BLaER1 (cell line): ENCODE results near the gene MED1.
"Not testable (repeated sequence)": the region's sequence is repeated elsewhere in the genome, so short reads cannot be mapped to it uniquely, and the experiment has no call there.

Experiments
- H3K27ac ChIP-seq: shearing (Covaris generic); formaldehyde crosslinking; 2 replicates; pipeline ENCODE4 v1.8.1; 2022
- H3K27me3 ChIP-seq: shearing (Covaris generic); formaldehyde crosslinking; 2 replicates; pipeline ENCODE4 v1.8.1; 2022
- H3K36me3 ChIP-seq: shearing (Covaris generic); formaldehyde crosslinking; 2 replicates; pipeline ENCODE4 v1.8.1; 2022
- H3K4me1 ChIP-seq: shearing (Covaris generic); formaldehyde crosslinking; 2 replicates; pipeline ENCODE4 v1.8.1; 2022
- H3K4me2 ChIP-seq: shearing (Covaris generic); formaldehyde crosslinking; 2 replicates; pipeline ENCODE4 v1.8.1; 2022
- H3K4me3 ChIP-seq: shearing (Covaris generic); formaldehyde crosslinking; 2 replicates; pipeline ENCODE4 v1.8.1; 2022
- H3K9ac ChIP-seq: shearing (Covaris generic); formaldehyde crosslinking; 2 replicates; pipeline ENCODE4 v1.8.1; 2022
- H3K9me3 ChIP-seq: shearing (Covaris generic); formaldehyde crosslinking; 2 replicates; pipeline ENCODE4 v1.8.1; 2022
- H4K20me1 ChIP-seq: shearing (Covaris generic); formaldehyde crosslinking; 2 replicates; pipeline ENCODE4 v1.8.1; 2022
- Cebpa-rat ChIP-seq: shearing (Covaris generic); IDR thresholded peaks from 2 replicates; pipeline ENCODE4 v1.8.1; 2022

Gene MED1

GRCh38 chr17:39462631-39463375 lies 11.7 kb upstream of the MED1 start:
- H3K9ac ChIP-seq, result peak overlapping the region; percentile 97
- peak overlapping the region; percentile 97 for H3K27ac ChIP-seq
- peaks cover 21% of the 10 kb centered on the region for H3K36me3 ChIP-seq
- H3K4me2 ChIP-seq, result peak overlapping the region; percentile 94
- no peaks in the 10 kb centered on the region for H3K9me3 ChIP-seq
- no peak for TF ChIP-seq Cebpa-rat
- H3K4me3 ChIP-seq, result peak overlapping the region; percentile 79
- peaks cover 60% of the 10 kb centered on the region for H4K20me1 ChIP-seq
- H3K4me1 ChIP-seq, result peaks cover 29% of the 10 kb centered on the region
- H3K27me3 ChIP-seq, result no peaks in the 10 kb centered on the region

- Histone ChIP-seq H3K4me3 (peak overlapping the region; percentile 79), H3K4me1 (peaks cover 29% of the 10 kb centered on the region), H4K20me1 (peaks cover 52% of the 10 kb centered on the region), H3K9ac (peak overlapping the region; percentile 97), H3K9me3 (no peaks in the 10 kb centered on the region), H3K36me3 (peaks cover 13% of the 10 kb centered on the region), H3K27me3 (no peaks in the 10 kb centered on the region), H3K4me2 (peak overlapping the region; percentile 94), H3K27ac (peak overlapping the region; percentile 97)
- no peak for TF ChIP-seq Cebpa-rat
Observed at GRCh38 chr17:39461926-39462569, 11.0 kb upstream of the MED1 start.

GRCh38 chr17:39461113-39461925 lies 10.3 kb upstream of the MED1 start, which contains the start of gene CDK12:
TSS of gene CDK12 (plus strand) at chr17:39461486. CDS start at chr17:39462072, 586 bp downstream.
- TF ChIP-seq Cebpa-rat, result no peak
- Histone ChIP-seq H4K20me1 (peaks cover 45% of the 10 kb centered on the region), H3K4me2 (peak within 1 kb of the TSS; percentile 94), H3K9me3 (no peaks in the 10 kb centered on the region), H3K27ac (peak within 1 kb of the TSS; percentile 97), H3K4me1 (peaks cover 29% of the 10 kb centered on the region), H3K4me3 (peak within 1 kb of the TSS; percentile 79), H3K9ac (peak within 1 kb of the TSS; percentile 97), H3K27me3 (no peaks in the 10 kb centered on the region), H3K36me3 (peaks cover 7% of the 10 kb centered on the region)

GRCh38 chr17:39455919-39456318 lies 4.9 kb upstream of the MED1 start:
- H3K4me1 ChIP-seq, result peaks cover 15% of the 10 kb centered on the region
- no peak for TF ChIP-seq Cebpa-rat
- H3K27me3 ChIP-seq, result no peaks in the 10 kb centered on the region
- no peak overlapping the region for H3K4me2 ChIP-seq
- H3K9me3 ChIP-seq, result no peaks in the 10 kb centered on the region
- no peaks in the 10 kb centered on the region for H4K20me1 ChIP-seq
- H3K36me3 ChIP-seq, result no peaks in the 10 kb centered on the region
- H3K27ac ChIP-seq, result no peak overlapping the region
- H3K4me3 ChIP-seq, result no peak overlapping the region
- no peak overlapping the region for H3K9ac ChIP-seq

GRCh38 chr17:39450051-39450450 lies 1.0 kb downstream of the MED1 start:
- Histone ChIP-seq H4K20me1 (peaks cover 48% of the 10 kb centered on the region), H3K27ac (no peak overlapping the region), H3K9ac (peak overlapping the region; percentile 95), H3K9me3 (no peaks in the 10 kb centered on the region), H3K4me1 (peaks cover 33% of the 10 kb centered on the region), H3K4me2 (peak overlapping the region; percentile 89), H3K36me3 (peaks cover 40% of the 10 kb centered on the region), H3K27me3 (no peaks in the 10 kb centered on the region), H3K4me3 (peak overlapping the region; percentile 79)
- no peak for TF ChIP-seq Cebpa-rat

- Histone ChIP-seq H3K4me1 (peaks cover 33% of the 10 kb centered on the region), H3K36me3 (peaks cover 65% of the 10 kb centered on the region), H3K4me2 (no peak overlapping the region), H3K27ac (no peak overlapping the region), H3K27me3 (no peaks in the 10 kb centered on the region), H3K9ac (no peak overlapping the region), H3K9me3 (no peaks in the 10 kb centered on the region), H4K20me1 (peaks cover 65% of the 10 kb centered on the region), H3K4me3 (no peak overlapping the region)
- no peak for TF ChIP-seq Cebpa-rat
Observed at GRCh38 chr17:39447561-39447960, 3.5 kb downstream of the MED1 start.

- no peak overlapping the region for H3K9ac ChIP-seq
- H4K20me1 ChIP-seq, result peaks cover 68% of the 10 kb centered on the region
- H3K27ac ChIP-seq, result no peak overlapping the region
- TF ChIP-seq Cebpa-rat, result no peak
- no peaks in the 10 kb centered on the region for H3K9me3 ChIP-seq
- peaks cover 4% of the 10 kb centered on the region for H3K4me1 ChIP-seq
- no peak overlapping the region for H3K4me3 ChIP-seq
- no peaks in the 10 kb centered on the region for H3K27me3 ChIP-seq
- H3K4me2 ChIP-seq, result no peak overlapping the region
- peaks cover 98% of the 10 kb centered on the region for H3K36me3 ChIP-seq
Observed at GRCh38 chr17:39443326-39443725, 7.7 kb downstream of the MED1 start.

GRCh38 chr17:39439868-39440267 lies 11.2 kb downstream of the MED1 start:
- H3K9ac ChIP-seq, H3K27me3 ChIP-seq, H3K4me2 ChIP-seq, H3K4me1 ChIP-seq, H3K4me3 ChIP-seq, H3K9me3 ChIP-seq, H3K27ac ChIP-seq: not testable (repeated sequence)
- Histone ChIP-seq H3K36me3 (peaks cover 100% of the 10 kb centered on the region), H4K20me1 (peaks cover 48% of the 10 kb centered on the region)

GRCh38 chr17:39429600-39429999 lies 21.5 kb downstream of the MED1 start:
- no peaks in the 10 kb centered on the region for H3K27me3 ChIP-seq
- H3K4me2 ChIP-seq, result no peak overlapping the region
- H3K27ac ChIP-seq, result no peak overlapping the region
- no peak overlapping the region for H3K4me3 ChIP-seq
- no peak overlapping the region for H3K9ac ChIP-seq
- H4K20me1 ChIP-seq, result peaks cover 6% of the 10 kb centered on the region
- TF ChIP-seq Cebpa-rat, result no peak
- no peaks in the 10 kb centered on the region for H3K4me1 ChIP-seq
- H3K9me3 ChIP-seq, result no peaks in the 10 kb centered on the region
- peaks cover 100% of the 10 kb centered on the region for H3K36me3 ChIP-seq
